ENCODE results near the gene U2AF1L4. TPM values are rescaled to one million over a fixed set of nuclear protein-coding genes. Genes with fewer than 3 reads are reported as not detected.
A peak's percentile ranks its signal among the peaks of the same experiment; 100 is the strongest.

The U2AF1L4 gene
- total and polyA plus RNA-seq, 7 experiments from 2014 or later = 33.7 to 89.7 (median 70.1) TPM

DNA sequence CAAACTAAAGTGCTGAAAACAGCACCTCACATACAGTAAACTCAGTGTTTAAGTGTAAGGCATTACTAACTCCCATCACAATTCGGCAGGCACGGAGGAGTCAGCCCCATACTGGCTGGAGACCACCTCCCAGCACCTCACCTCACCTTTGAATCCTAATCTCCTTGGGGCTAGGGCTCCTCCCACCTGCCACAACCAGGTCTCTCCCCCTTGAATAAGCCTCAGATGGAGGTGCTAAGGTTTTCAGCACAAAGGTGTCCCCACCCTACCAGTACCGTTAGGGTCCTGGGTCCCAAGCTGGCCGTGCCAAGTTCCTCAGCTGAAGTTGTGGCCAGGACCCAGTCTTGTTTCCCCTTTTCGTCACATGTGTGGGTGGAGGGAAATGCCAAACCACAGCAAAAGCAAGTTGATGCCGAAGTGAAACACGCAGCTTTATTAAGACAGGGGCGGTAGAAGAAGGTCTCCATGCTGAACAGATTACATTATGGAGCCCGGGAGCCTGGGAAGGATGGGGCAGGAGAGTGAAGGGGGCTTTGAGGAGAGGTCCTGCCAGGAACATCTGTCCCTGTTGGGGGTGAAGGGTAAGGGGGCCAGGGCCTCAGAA lies 3.0 kb downstream of the U2AF1L4 start, which contains the start of gene IGFLR1:
IGFLR1 (minus strand) TSS at position 332 of the 604 bp plus-strand sequence. CDS start 1,272 bp downstream, outside the sequence.
- peak within 1 kb of the TSS; percentile 91 for H3K27ac ChIP-seq (ENCODE audit: low read depth, low read length)
- H3K27me3 ChIP-seq (ENCODE audit: control insufficient read depth in 2 of 2, insufficient read depth in 2 of 2, low read length in 2 of 2) = no peaks in the 10 kb centered on the region
- H3K36me3 ChIP-seq (ENCODE audit: control insufficient read depth in 2 of 3, insufficient read depth in 3 of 3, low read length in 3 of 3) = peaks cover 0 to 31% (median 4%) of the 10 kb centered on the region in 3 experiments
- H3K4me3 ChIP-seq (ENCODE audit: low read length) = peak within 1 kb of the TSS; percentile 79
- ChIA-PET CTCF (no interaction called here), POLR2A (interaction anchor here (0.8 to 2.1 kb wide), 11 partner anchors 10 to 272 kb away, joined by 3 to 14 read pairs (median 4); partner anchors contain the start of genes ALKBH6, COX6B1, HSPB6 and KMT2B)
- Mint-ChIP-seq H3K4me3 (peak within 1 kb of the TSS; percentile 87 to 100 (median 91)), H3K27me3 (peaks cover 0 to 2% (median 0%) of the 10 kb centered on the region in 5 donors), H3K4me1 (peaks cover 29 to 68% (median 53%) of the 10 kb centered on the region in 7 donors), H3K9me3 (peaks cover 0 to 2% (median 0%) of the 10 kb centered on the region in 11 donors), H3K36me3 (peaks cover 5 to 17% (median 6%) of the 10 kb centered on the region in 5 donors), H3K27ac (peak within 1 kb of the TSS; percentile 95 to 99 (median 97))
- H3K9me3 ChIP-seq (ENCODE audit: control insufficient read depth in 2 of 3, low read length in 3 of 3) = no peaks in the 10 kb centered on the region
- intact Hi-C loops (cut with micrococcal nuclease) = loop anchor here (5.0 to 10.0 kb wide), 2 partner anchors 473 to 475 kb away; partner anchors contain the start of genes USF2 (in 1 of the 2), ZNF146 (in 1 of the 2) and ZNF565 (in 1 of the 2)
- ATAC-seq (no peak), DNase-seq (peak; percentile 32 to 77 (median 73))
- peaks cover 36% of the 10 kb centered on the region in 2 donors for H3K4me1 ChIP-seq (ENCODE audit: control insufficient read depth in 2 of 2, insufficient read depth in 2 of 2, low read length in 2 of 2)

DNA sequence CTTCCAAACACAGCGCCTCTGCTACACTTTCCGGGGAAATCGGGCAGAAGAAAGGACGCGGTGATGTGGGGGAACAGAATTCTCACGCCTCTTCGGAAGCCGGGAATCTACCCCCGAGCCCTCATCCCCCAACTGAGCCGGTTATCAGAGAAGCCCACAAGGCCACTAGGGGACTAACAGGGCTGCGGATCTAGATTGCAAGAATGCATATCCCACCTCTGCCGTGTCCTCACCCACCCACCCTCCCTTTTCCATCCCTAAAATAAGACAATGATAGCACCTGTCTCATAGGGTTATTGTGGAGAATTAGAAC lies 4.1 kb downstream of the U2AF1L4 start:
- H3K36me3 ChIP-seq (ENCODE audit: control insufficient read depth in 2 of 3, insufficient read depth in 3 of 3, low read length in 3 of 3) = peaks cover 0 to 42% (median 4%) of the 10 kb centered on the region in 3 experiments
- H3K4me1 ChIP-seq (ENCODE audit: control insufficient read depth in 2 of 2, insufficient read depth in 2 of 2, low read length in 2 of 2) = peaks cover 32 to 33% of the 10 kb centered on the region in 2 donors
- intact Hi-C loops (cut with micrococcal nuclease) = loop anchor here (5.0 to 10.0 kb wide), 2 partner anchors 474 kb away; partner anchors contain the start of genes USF2 (in 1 of the 2), ZNF146 (in 1 of the 2) and ZNF565 (in 1 of the 2)
- ChIA-PET CTCF (interaction anchor here (1.2 to 1.6 kb wide), 2 partner anchors 11 to 46 kb away, joined by 4 to 8 read pairs; no protein-coding TSS in a partner anchor), POLR2A (interaction anchor here (0.8 to 2.4 kb wide), 11 partner anchors 7 to 93 kb away, joined by 3 to 12 read pairs (median 7); partner anchors contain the start of genes COX6B1, HSPB6, KMT2B and LIN37)
- Mint-ChIP-seq H3K4me3 (peak overlapping the region; percentile 87 to 100 (median 92)), H3K4me1 (peaks cover 27 to 72% (median 54%) of the 10 kb centered on the region in 7 donors), H3K36me3 (peaks cover 5 to 20% (median 6%) of the 10 kb centered on the region in 5 donors), H3K27me3 (peaks cover 0 to 2% (median 0%) of the 10 kb centered on the region in 5 donors), H3K9me3 (peaks cover 0 to 2% (median 0%) of the 10 kb centered on the region in 11 donors), H3K27ac (peak overlapping the region; percentile 85 to 99 (median 96))
- peak overlapping the region; percentile 89 for H3K4me3 ChIP-seq (ENCODE audit: low read length)
- no peaks in the 10 kb centered on the region for H3K27me3 ChIP-seq (ENCODE audit: control insufficient read depth in 2 of 2, insufficient read depth in 2 of 2, low read length in 2 of 2)
- DNase-seq (no peak), ATAC-seq (no peak)
- H3K9me3 ChIP-seq (ENCODE audit: control insufficient read depth in 2 of 3, low read length in 3 of 3) = no peaks in the 10 kb centered on the region
- H3K27ac ChIP-seq (ENCODE audit: low read depth, low read length) = peak overlapping the region; percentile 91

DNA sequence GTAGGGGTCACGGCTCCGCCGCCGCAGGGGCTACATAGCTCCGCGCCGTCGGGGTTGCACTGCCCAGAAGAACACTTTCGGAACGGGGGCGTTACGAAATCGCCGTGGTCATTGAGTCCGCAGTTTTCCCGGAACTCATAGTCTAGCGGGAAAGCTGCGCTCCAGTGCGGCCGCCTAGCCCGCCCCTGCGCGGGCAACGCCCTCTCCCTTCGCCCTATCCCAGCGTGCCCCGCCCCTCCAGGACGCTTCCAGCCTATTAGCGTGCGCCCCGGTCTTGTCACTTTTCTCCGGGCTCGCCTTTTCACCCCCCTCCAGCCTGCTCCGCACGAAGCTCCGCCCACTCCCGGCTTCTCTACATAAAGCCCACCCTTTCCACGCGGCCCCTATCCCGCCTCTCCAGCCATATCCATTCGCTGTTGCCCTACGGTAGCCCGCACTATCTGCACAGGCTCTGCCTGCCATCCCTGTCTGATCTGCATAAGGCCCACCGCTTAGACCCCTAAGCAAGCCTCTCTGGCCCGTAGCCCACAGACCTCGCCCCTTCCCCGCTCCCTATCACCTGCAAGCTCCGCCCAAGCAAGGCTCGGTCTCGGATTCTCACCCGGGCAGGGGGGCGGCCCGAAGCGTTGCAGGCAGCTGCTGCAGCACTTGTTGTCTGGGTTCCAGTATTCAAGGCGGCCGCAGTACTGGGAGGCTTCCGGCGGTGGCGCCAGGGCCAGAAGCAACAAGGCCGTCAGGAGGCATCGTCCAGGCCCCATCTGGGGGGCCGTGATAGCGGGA lies 4.6 kb downstream of the U2AF1L4 start:
- POLR2A ChIA-PET = interaction anchor here (0.7 to 2.4 kb wide), 15 partner anchors 8 to 599 kb away, joined by 3 to 12 read pairs (median 6); partner anchors contain the start of genes COX6B1, HSPB6, KMT2B and LIN37
- H3K27ac Mint-ChIP-seq = peak overlapping the region; percentile 85 to 99 (median 96)
- CTCF ChIA-PET = interaction anchor here (0.7 to 1.6 kb wide), 4 partner anchors 10 to 106 kb away, joined by 3 to 8 read pairs (median 4); no protein-coding TSS in a partner anchor
- H3K4me3 Mint-ChIP-seq = peak overlapping the region; percentile 87 to 100 (median 92)
- ATAC-seq (peak; percentile 78), DNase-seq (peak; percentile 81 to 95 (median 92))
- no peaks in the 10 kb centered on the region for H3K27me3 ChIP-seq (ENCODE audit: control insufficient read depth in 2 of 2, insufficient read depth in 2 of 2, low read length in 2 of 2)
- peaks cover 5 to 21% (median 7%) of the 10 kb centered on the region in 5 donors for H3K36me3 Mint-ChIP-seq
- peaks cover 0 to 44% (median 4%) of the 10 kb centered on the region in 3 experiments for H3K36me3 ChIP-seq (ENCODE audit: control insufficient read depth in 2 of 3, insufficient read depth in 3 of 3, low read length in 3 of 3)
- H3K27me3 Mint-ChIP-seq = peaks cover 0 to 2% (median 0%) of the 10 kb centered on the region in 5 donors
- peaks cover 27% of the 10 kb centered on the region in 2 donors for H3K4me1 ChIP-seq (ENCODE audit: control insufficient read depth in 2 of 2, insufficient read depth in 2 of 2, low read length in 2 of 2)
- H3K9me3 Mint-ChIP-seq = no peaks in the 10 kb centered on the region
- H3K4me1 Mint-ChIP-seq = peaks cover 25 to 67% (median 48%) of the 10 kb centered on the region in 7 donors
- H3K9me3 ChIP-seq (ENCODE audit: control insufficient read depth in 2 of 3, low read length in 3 of 3) = no peaks in the 10 kb centered on the region
- intact Hi-C loops (cut with micrococcal nuclease) = loop anchor here (1.0 to 10.0 kb wide), 12 partner anchors 8 to 474 kb away; partner anchors contain the start of genes ARHGAP33 (in 2 of the 2), COX6B1 (in 1 of the 2), LIN37 (in 1 of the 2) and PROSER3 (in 1 of the 2)
- peak overlapping the region; percentile 91 for H3K27ac ChIP-seq (ENCODE audit: low read depth, low read length)
- peak overlapping the region; percentile 89 for H3K4me3 ChIP-seq (ENCODE audit: low read length)

DNA sequence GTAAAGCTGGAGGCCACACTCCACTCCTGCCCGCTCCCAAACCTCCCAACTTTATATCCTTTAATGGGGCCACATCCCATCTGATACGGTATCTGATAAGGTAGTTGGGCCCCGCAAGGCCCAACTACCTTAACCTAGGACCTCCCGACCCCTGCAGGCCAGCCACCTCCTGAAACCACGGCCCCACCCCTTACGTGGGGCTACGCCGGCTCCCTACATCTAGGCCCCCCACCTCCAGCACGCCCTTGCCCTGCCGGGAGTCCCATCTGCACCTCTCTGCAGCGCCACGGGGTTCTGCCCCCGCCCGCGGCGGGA lies 5.2 kb downstream of the U2AF1L4 start:
- Histone ChIP-seq H3K9me3 (ENCODE audit: control insufficient read depth in 2 of 3, low read length in 3 of 3) (no peaks in the 10 kb centered on the region), H3K36me3 (ENCODE audit: control insufficient read depth in 2 of 3, insufficient read depth in 3 of 3, low read length in 3 of 3) (peaks cover 0 to 47% (median 4%) of the 10 kb centered on the region in 3 experiments), H3K27me3 (ENCODE audit: control insufficient read depth in 2 of 2, insufficient read depth in 2 of 2, low read length in 2 of 2) (no peaks in the 10 kb centered on the region), H3K4me3 (ENCODE audit: low read length) (peak overlapping the region; percentile 89), H3K27ac (ENCODE audit: low read depth, low read length) (peak overlapping the region; percentile 91), H3K4me1 (ENCODE audit: control insufficient read depth in 2 of 2, insufficient read depth in 2 of 2, low read length in 2 of 2) (peaks cover 27% of the 10 kb centered on the region in 2 donors)
- ChIA-PET POLR2A (interaction anchor here (0.7 to 2.4 kb wide), 15 partner anchors 8 to 598 kb away, joined by 3 to 12 read pairs (median 6); partner anchors contain the start of genes COX6B1, HSPB6, KMT2B and LIN37), CTCF (interaction anchor here (0.7 to 1.6 kb wide), 4 partner anchors 10 to 107 kb away, joined by 3 to 8 read pairs (median 4); no protein-coding TSS in a partner anchor)
- Mint-ChIP-seq H3K27ac (peak overlapping the region in 6 of 9 donors; percentile 85 to 99 (median 94)), H3K27me3 (no peaks in the 10 kb centered on the region), H3K4me3 (peak overlapping the region; percentile 87 to 100 (median 92)), H3K4me1 (peaks cover 25 to 63% (median 44%) of the 10 kb centered on the region in 7 donors), H3K36me3 (peaks cover 5 to 25% (median 9%) of the 10 kb centered on the region in 5 donors), H3K9me3 (no peaks in the 10 kb centered on the region)
- intact Hi-C loops (cut with micrococcal nuclease) = loop anchor here (1.0 to 10.0 kb wide), 12 partner anchors 8 to 475 kb away; partner anchors contain the start of genes ARHGAP33 (in 2 of the 2), COX6B1 (in 1 of the 2), LIN37 (in 1 of the 2) and PROSER3 (in 1 of the 2)
- ATAC-seq (peak; percentile 3), DNase-seq (no peak)

DNA sequence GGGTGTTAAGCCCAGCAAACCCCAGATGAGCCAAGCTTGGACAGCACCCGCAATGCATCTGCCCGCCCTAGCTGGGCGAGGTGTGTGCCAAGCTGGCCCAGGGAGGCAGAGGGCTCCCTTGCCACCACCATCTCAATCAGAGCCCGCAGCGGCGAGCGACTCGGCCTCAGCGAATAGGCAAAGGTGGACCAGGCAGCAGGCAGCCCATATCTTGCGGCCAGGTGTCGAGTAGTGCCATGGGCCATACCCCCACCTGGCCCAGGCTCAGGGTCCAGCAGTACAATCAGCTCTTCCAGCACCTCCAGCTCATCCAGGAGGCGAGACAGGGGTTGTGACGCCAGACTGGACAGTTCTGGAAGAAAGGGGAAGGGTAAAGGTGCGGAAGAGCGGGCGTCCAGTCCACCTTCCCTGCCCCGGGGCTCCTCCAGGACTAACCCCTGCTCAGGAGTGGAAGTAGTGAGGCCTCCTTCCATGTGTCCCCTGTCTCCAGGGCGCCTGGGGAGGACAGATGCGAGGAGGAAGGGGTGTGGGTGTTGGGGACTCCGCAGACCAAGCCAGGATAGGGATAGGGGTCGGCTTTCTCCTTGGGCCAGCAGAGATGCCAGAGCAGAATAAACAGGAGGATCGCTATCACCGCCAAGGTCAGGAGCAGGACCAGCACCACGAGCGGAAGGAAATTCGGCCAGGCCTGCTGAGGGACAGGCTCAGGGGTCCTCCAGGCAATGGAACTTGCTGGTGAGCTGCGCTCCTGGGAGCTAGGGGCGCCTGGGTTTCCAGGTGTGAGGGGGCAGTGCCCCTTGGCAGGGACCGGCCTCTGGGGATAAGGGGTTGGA lies 5.7 kb downstream of the U2AF1L4 start:
- Histone ChIP-seq H3K9me3 (ENCODE audit: control insufficient read depth in 2 of 3, low read length in 3 of 3) (no peaks in the 10 kb centered on the region), H3K27ac (ENCODE audit: low read depth, low read length) (peak overlapping the region; percentile 91), H3K4me3 (ENCODE audit: low read length) (peak overlapping the region; percentile 89), H3K4me1 (ENCODE audit: control insufficient read depth in 2 of 2, insufficient read depth in 2 of 2, low read length in 2 of 2) (peaks cover 25 to 27% of the 10 kb centered on the region in 2 donors), H3K27me3 (ENCODE audit: control insufficient read depth in 2 of 2, insufficient read depth in 2 of 2, low read length in 2 of 2) (no peaks in the 10 kb centered on the region), H3K36me3 (ENCODE audit: control insufficient read depth in 2 of 3, insufficient read depth in 3 of 3, low read length in 3 of 3) (peaks cover 0 to 51% (median 4%) of the 10 kb centered on the region in 3 experiments)
- Mint-ChIP-seq H3K4me3 (peak overlapping the region; percentile 71 to 100 (median 90)), H3K9me3 (no peaks in the 10 kb centered on the region), H3K27ac (peak overlapping the region in 5 of 9 donors; percentile 26 to 85 (median 36)), H3K4me1 (peaks cover 26 to 61% (median 43%) of the 10 kb centered on the region in 7 donors), H3K27me3 (no peaks in the 10 kb centered on the region), H3K36me3 (peaks cover 6 to 29% (median 9%) of the 10 kb centered on the region in 5 donors)
- ChIA-PET POLR2A (interaction anchor here (1.0 to 2.4 kb wide), 11 partner anchors 9 to 214 kb away, joined by 3 to 12 read pairs (median 6); partner anchors contain the start of genes COX6B1, HSPB6, KMT2B and LIN37), CTCF (interaction anchor here (0.5 to 1.6 kb wide), 4 partner anchors 9 to 107 kb away, joined by 3 to 8 read pairs (median 6); no protein-coding TSS in a partner anchor)
- ATAC-seq (no peak), DNase-seq (no peak)
- intact Hi-C loops (cut with micrococcal nuclease) = loop anchor here (1.0 to 10.0 kb wide), 12 partner anchors 9 to 475 kb away; partner anchors contain the start of genes ARHGAP33 (in 2 of the 2), COX6B1 (in 1 of the 2), LIN37 (in 1 of the 2) and PROSER3 (in 1 of the 2)

Data from naive thymus-derived CD4-positive, alpha-beta T cell (primary cell).